GM08714 (cell line): ENCODE results near the gene AKNA.

Experiments
- H3K4me3 ChIP-seq: fragments of 200-500 bp; sonication (Bioruptor generic); 2 replicates; pipeline ENCODE4 v1.5.1; 2014; ENCODE audit warnings: mild to moderate bottlenecking, low read length, inconsistent platforms
- ZNF274 ChIP-seq: IDR thresholded peaks from 2 replicates; pipeline ENCODE4 v1.6.1; 2012; ENCODE audit warnings: mild to moderate bottlenecking, low read depth, low read length

The AKNA gene

GRCh38 chr9:114382699-114383520, 4.9 kb downstream of the AKNA start:
- peak overlapping the region; percentile 50; the same call in 1 of the 2 replicates for H3K4me3 ChIP-seq

GRCh38 chr9:114378883-114379282, 8.9 kb downstream of the AKNA start:
- TF ChIP-seq ZNF274: no peak
- no peak overlapping the region for H3K4me3 ChIP-seq

More at GRCh38 chr9:114382699-114383520, 4.9 kb downstream of the AKNA start:
- no peak for TF ChIP-seq ZNF274

- H3K4me3 ChIP-seq: no peak overlapping the region
- no peak for TF ChIP-seq ZNF274
Observed at GRCh38 chr9:114378016-114378415, 9.8 kb downstream of the AKNA start.

- no peak overlapping the region for H3K4me3 ChIP-seq
- TF ChIP-seq ZNF274: no peak
Observed at GRCh38 chr9:114376586-114377445, 11.0 kb downstream of the AKNA start.

GRCh38 chr9:114375386-114376175, 12.2 kb downstream of the AKNA start:
- TF ChIP-seq ZNF274: no peak
- no peak overlapping the region for H3K4me3 ChIP-seq

- no peak overlapping the region for H3K4me3 ChIP-seq
- no peak for TF ChIP-seq ZNF274
Observed at GRCh38 chr9:114374936-114375335, 12.8 kb downstream of the AKNA start.

GRCh38 chr9:114373960-114374730, 13.6 kb downstream of the AKNA start:
- no peak overlapping the region for H3K4me3 ChIP-seq
- TF ChIP-seq ZNF274: no peak

GRCh38 chr9:114372921-114373448, 14.8 kb downstream of the AKNA start:
- no peak for TF ChIP-seq ZNF274

GRCh38 chr9:114371973-114372917, 15.5 kb downstream of the AKNA start:
- TF ChIP-seq ZNF274: no peak
- peak overlapping the region; percentile 15; the same call in 1 of the 2 replicates for H3K4me3 ChIP-seq

More at GRCh38 chr9:114372921-114373448, 14.8 kb downstream of the AKNA start:
- H3K4me3 ChIP-seq: no peak overlapping the region; the same call in 1 of the 2 replicates

GRCh38 chr9:114371343-114371944, 16.3 kb downstream of the AKNA start:
- no peak overlapping the region; the same call in 1 of the 2 replicates for H3K4me3 ChIP-seq
- no peak for TF ChIP-seq ZNF274

- no peak overlapping the region for H3K4me3 ChIP-seq
- no peak for TF ChIP-seq ZNF274
Observed at GRCh38 chr9:114370968-114371320, 16.8 kb downstream of the AKNA start.
